WTC11 (cell line): ENCODE measurements around the gene RAC3.

Experiments
- CBFB ChIP-seq: sonication (generic); formaldehyde crosslinking; IDR thresholded peaks from 2 replicates; pipeline ENCODE4 v1.8.1; 2022; ENCODE audit warnings: mild to moderate bottlenecking, low read depth, missing genetic modification reagents
- ZBTB21 ChIP-seq: sonication (generic); formaldehyde crosslinking; IDR thresholded peaks from 2 replicates; pipeline ENCODE4 v1.8.1; 2023; ENCODE audit warnings: mild to moderate bottlenecking, missing genetic modification reagents, borderline replicate concordance
- TF ChIP-seq, protein P1 (sequence below): fragments of 200-600 bp; IDR thresholded peaks from 2 replicates; pipeline ENCODE4 v1.8.0; 2022; ENCODE audit warnings: antibody characterized with exemption
- TF ChIP-seq, protein P2 (sequence below): sonication (generic); formaldehyde crosslinking; IDR thresholded peaks from 2 replicates; pipeline ENCODE4 v1.8.0; 2022; ENCODE audit warnings: mild to moderate bottlenecking, missing genetic modification reagents

DNA sequence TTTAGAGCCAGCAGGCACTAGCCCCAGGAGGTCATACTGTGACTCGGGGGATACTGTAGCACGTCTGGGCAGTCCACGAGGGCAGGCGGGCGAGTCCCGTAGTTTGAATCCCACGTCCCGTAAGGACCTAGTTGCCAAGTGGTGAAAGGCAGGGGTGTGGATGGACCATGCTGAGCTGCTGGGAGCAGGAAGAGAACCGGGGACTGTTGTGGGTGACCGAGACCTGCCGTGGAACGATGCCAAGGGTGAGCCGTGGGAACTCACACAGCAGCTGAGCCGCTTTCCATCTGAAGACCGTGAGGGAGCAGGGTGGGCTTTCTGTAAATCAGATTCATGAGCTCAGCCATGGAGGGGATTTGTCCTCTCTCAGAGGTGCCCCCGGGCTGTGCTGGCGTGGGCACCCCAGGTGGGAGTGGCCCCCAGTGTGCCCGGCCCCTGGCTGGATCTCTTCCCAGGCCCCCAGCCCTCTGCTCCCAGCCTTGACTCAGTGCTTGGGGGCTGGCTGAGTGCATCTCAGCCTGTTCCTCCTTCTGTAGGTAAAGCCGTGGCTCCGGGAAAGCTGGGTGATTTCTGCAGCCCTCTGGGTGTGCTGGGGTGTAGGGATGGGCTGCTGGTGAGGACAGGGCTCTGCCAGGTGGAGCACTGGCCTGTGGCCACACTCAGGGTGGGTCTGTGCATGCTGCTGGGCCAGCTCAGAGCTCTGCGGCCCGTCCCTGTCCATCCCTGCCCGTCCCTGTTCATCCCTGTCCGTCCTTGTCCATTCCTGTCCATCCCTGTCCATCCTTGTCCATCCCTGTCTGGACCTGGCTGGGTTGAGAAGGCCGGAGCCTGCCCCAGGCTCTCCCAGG is 40.4 kb upstream of the RAC3 start:
- TF ChIP-seq ZBTB21 (CRISPR knock-in tag) (no peak), CBFB (CRISPR knock-in tag) (no peak)
- TF ChIP-seq, protein P1, sequence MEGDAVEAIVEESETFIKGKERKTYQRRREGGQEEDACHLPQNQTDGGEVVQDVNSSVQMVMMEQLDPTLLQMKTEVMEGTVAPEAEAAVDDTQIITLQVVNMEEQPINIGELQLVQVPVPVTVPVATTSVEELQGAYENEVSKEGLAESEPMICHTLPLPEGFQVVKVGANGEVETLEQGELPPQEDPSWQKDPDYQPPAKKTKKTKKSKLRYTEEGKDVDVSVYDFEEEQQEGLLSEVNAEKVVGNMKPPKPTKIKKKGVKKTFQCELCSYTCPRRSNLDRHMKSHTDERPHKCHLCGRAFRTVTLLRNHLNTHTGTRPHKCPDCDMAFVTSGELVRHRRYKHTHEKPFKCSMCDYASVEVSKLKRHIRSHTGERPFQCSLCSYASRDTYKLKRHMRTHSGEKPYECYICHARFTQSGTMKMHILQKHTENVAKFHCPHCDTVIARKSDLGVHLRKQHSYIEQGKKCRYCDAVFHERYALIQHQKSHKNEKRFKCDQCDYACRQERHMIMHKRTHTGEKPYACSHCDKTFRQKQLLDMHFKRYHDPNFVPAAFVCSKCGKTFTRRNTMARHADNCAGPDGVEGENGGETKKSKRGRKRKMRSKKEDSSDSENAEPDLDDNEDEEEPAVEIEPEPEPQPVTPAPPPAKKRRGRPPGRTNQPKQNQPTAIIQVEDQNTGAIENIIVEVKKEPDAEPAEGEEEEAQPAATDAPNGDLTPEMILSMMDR = no peak
- TF ChIP-seq, protein P2, sequence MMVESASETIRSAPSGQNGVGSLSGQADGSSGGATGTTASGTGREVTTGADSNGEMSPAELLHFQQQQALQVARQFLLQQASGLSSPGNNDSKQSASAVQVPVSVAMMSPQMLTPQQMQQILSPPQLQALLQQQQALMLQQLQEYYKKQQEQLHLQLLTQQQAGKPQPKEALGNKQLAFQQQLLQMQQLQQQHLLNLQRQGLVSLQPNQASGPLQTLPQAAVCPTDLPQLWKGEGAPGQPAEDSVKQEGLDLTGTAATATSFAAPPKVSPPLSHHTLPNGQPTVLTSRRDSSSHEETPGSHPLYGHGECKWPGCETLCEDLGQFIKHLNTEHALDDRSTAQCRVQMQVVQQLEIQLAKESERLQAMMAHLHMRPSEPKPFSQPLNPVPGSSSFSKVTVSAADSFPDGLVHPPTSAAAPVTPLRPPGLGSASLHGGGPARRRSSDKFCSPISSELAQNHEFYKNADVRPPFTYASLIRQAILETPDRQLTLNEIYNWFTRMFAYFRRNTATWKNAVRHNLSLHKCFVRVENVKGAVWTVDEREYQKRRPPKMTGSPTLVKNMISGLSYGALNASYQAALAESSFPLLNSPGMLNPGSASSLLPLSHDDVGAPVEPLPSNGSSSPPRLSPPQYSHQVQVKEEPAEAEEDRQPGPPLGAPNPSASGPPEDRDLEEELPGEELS (CRISPR knock-in tag) = no peak
